A549 (cell line): ENCODE measurements around the gene LOXL4. TPM values are rescaled to one million over a fixed set of nuclear protein-coding genes. Genes with fewer than 3 reads are reported as not detected.

Experiments
- ATAC-seq, 2 experiments: fragments of 200-7000 bp in 1 of 2; fragments of >200 bp in 1 of 2; cut with Nextera tagmentation in 1 of 2; cut with Tn5 transposase in 1 of 2; 3 replicates each; pipeline versions ENCODE4 v1.8.0 to v1.9.1; 2018 to 2020; ENCODE audit warnings: mild to moderate bottlenecking in 1 of 2, moderate library complexity in 1 of 2
- CTCF ChIA-PET: fragments of 300-600 bp; sonication (Branson Sonifier 250); formaldehyde crosslinking; extraction: SDS; loops from one replicate; lab custom pipeline; 2021; ENCODE audit warnings: antibody characterized with exemption, inconsistent platforms; lab: Yijun Ruan, JAX
- POLR2A ChIA-PET: fragments of 350-600 bp; formaldehyde crosslinking; extraction: SDS; loops from one replicate; lab custom pipeline; 2021; ENCODE audit warnings: antibody characterized with exemption, inconsistent platforms; lab: Yijun Ruan, JAX
- DNase-seq, 2 experiments: peaks; one replicate each; pipeline versions ENCODE4 v3.0.0 to v3.0.0-alpha.2; 2011 to 2016; ENCODE audit warnings: low read depth in 1 of 2, low spot score in 1 of 2
- FAIRE-seq: peaks from 2 replicates; lab custom pipeline; 2011; peaks lifted over from hg19 to GRCh38; lab: Jason Lieb, UNC
- H3K27ac ChIP-seq, 2 experiments: fragments of >200 bp; sonication (Bioruptor Twin); formaldehyde crosslinking; 3 replicates each; pipeline ENCODE4 v1.5.1; 2016 to 2017
- H3K4me1 ChIP-seq: fragments of >200 bp; sonication (Bioruptor Twin); formaldehyde crosslinking; 3 replicates; pipeline ENCODE4 v1.6.1; 2016
- H3K4me2 ChIP-seq: fragments of >200 bp; sonication (Bioruptor Twin); formaldehyde crosslinking; 3 replicates; pipeline ENCODE4 v1.6.1; 2016
- H3K4me3 ChIP-seq: fragments of >200 bp; sonication (Bioruptor Twin); formaldehyde crosslinking; 3 replicates; pipeline ENCODE4 v1.5.1; 2016
- H3K9me3 ChIP-seq: fragments of >200 bp; sonication (Bioruptor Twin); formaldehyde crosslinking; 3 replicates; pipeline ENCODE4 v1.6.1; 2016
- ATOH8 ChIP-seq: fragments of 250-450 bp; sonication (Bioruptor Pico); IDR thresholded peaks from 2 replicates; pipeline ENCODE4 v1.5.0; 2020; ENCODE audit warnings: low read depth, mild to moderate bottlenecking, moderate library complexity
- CBX2 ChIP-seq: fragments of 200-600 bp; sonication (generic); IDR thresholded peaks from 2 replicates; pipeline ENCODE4 v1.6.1; 2016; ENCODE audit warnings: low read depth, mild to moderate bottlenecking, borderline replicate concordance
- CBX8 ChIP-seq: fragments of 200-600 bp; sonication (generic); IDR thresholded peaks from 2 replicates; pipeline ENCODE4 v1.6.1; 2016
- CHD4 ChIP-seq: fragments of 200-600 bp; sonication (generic); IDR thresholded peaks from 2 replicates; pipeline ENCODE4 v1.6.1; 2016; ENCODE audit warnings: antibody characterized with exemption, mild to moderate bottlenecking, borderline replicate concordance
- CTCF ChIP-seq: fragments of >200 bp; sonication (Bioruptor Twin); formaldehyde crosslinking; IDR thresholded peaks from 3 replicates; pipeline ENCODE4 v1.5.1; 2016
- EP300 ChIP-seq, 2 experiments: fragments of >200 bp; sonication (Bioruptor Twin); formaldehyde crosslinking; IDR thresholded peaks; 2 replicates in 1 of 2; 3 replicates in 1 of 2; pipeline ENCODE4 v1.6.1; 2016 to 2017
- ESRRA ChIP-seq: fragments of 150-350 bp; IDR thresholded peaks from 2 replicates; pipeline ENCODE4 v1.6.1; 2014; ENCODE audit warnings: mild to moderate bottlenecking, low read length, borderline replicate concordance
- HDAC2 ChIP-seq: fragments of 200-600 bp; sonication (generic); IDR thresholded peaks from 2 replicates; pipeline ENCODE4 v1.6.1; 2016
- HOXA7 ChIP-seq: fragments of 250-450 bp; sonication (Bioruptor Pico); IDR thresholded peaks from 2 replicates; pipeline ENCODE4 v1.5.0; 2020; ENCODE audit warnings: mild to moderate bottlenecking, moderate library complexity
- HOXB13 ChIP-seq: fragments of 250-450 bp; sonication (Bioruptor Pico); IDR thresholded peaks from 2 replicates; pipeline ENCODE4 v1.5.0; 2020; ENCODE audit warnings: low read depth, mild to moderate bottlenecking, moderate library complexity
- MAFK ChIP-seq: fragments of 450-650 bp; IDR thresholded peaks from 2 replicates; pipeline ENCODE4 v1.6.1; 2014; ENCODE audit not compliant: partially characterized antibody
- MAZ ChIP-seq: fragments of 150-350 bp; IDR thresholded peaks from 2 replicates; pipeline ENCODE4 v1.6.1; 2014; ENCODE audit warnings: antibody characterized with exemption, low read depth, low read length, borderline replicate concordance
- NPAS2 ChIP-seq: fragments of 250-450 bp; sonication (Bioruptor Pico); IDR thresholded peaks from 2 replicates; pipeline ENCODE4 v1.8.0; 2022; ENCODE audit warnings: mild to moderate bottlenecking, moderate library complexity, borderline replicate concordance
- PBX3 ChIP-seq: IDR thresholded peaks from 2 replicates; pipeline ENCODE4 v1.6.1; 2012
- RAD21 ChIP-seq, 2 experiments: fragments of >200 bp in 1 of 2; sonication (Bioruptor Twin) in 1 of 2; formaldehyde crosslinking in 1 of 2; IDR thresholded peaks in 1 of 2; conservative IDR thresholded peaks in 1 of 2; 2 replicates in 1 of 2; 3 replicates in 1 of 2; pipeline ENCODE4 v1.6.1; 2012 to 2018; ENCODE audit warnings: inconsistent platforms in 1 of 2
- RFX5 ChIP-seq: fragments of 450-650 bp; IDR thresholded peaks from 2 replicates; pipeline ENCODE4 v1.7.1; 2014; ENCODE audit warnings: antibody characterized with exemption, mild to moderate bottlenecking, moderate library complexity
- RNF2 ChIP-seq: fragments of 200-600 bp; sonication (generic); IDR thresholded peaks from 2 replicates; pipeline ENCODE4 v1.6.1; 2016; ENCODE audit warnings: low read depth, mild to moderate bottlenecking, antibody characterized with exemption, moderate library complexity, borderline replicate concordance
- SREBF2 ChIP-seq: fragments of 450-650 bp; IDR thresholded peaks from 2 replicates; pipeline ENCODE4 v1.6.1; 2014; ENCODE audit warnings: mild to moderate bottlenecking, moderate library complexity
- TFCP2L1 ChIP-seq: fragments of 250-450 bp; sonication (Bioruptor Pico); IDR thresholded peaks from 2 replicates; pipeline ENCODE4 v1.5.0; 2021; ENCODE audit warnings: mild to moderate bottlenecking
- USF2 ChIP-seq: fragments of 450-650 bp; IDR thresholded peaks from 2 replicates; pipeline ENCODE4 v1.6.1; 2014; ENCODE audit warnings: antibody characterized with exemption
- ZC3H11A ChIP-seq: fragments of 450-650 bp; IDR thresholded peaks from 2 replicates; pipeline ENCODE4 v1.6.1; 2014; ENCODE audit warnings: antibody characterized with exemption, mild to moderate bottlenecking
- WGBS: methylation state at CpG from one replicate; pipeline ENCODE4 v1.1.6; 2017; ENCODE audit errors: missing lambda C conversion rate; 5-methylcytosine and 5-hydroxymethylcytosine counted together
- polyA plus RNA-seq, 4 experiments: library from polyadenylated mRNA; depleted of rRNA in 3 of 4; stranded (reverse); fragments of >200 nt; fragmentation: RNase III in 1 of 4; extraction: RNeasy Plus Mini Kit Qiagen cat#74134 plus additional on column Dnase treatment in 1 of 4; gene quantifications; 2 replicates in 3 of 4; 3 replicates in 1 of 4; pipeline ENCODE4 v1.2.3, GENCODE V29; 2011 to 2017

LOXL4 gene
- polyA plus RNA-seq, 2 of the 4 experiments (the other 2 are of a cell fraction), result 1.6 to 2.1 TPM

GRCh38 chr10:98257198-98257597, 10.8 kb downstream of the LOXL4 start:
- CTCF ChIA-PET, result interaction anchor here (1.2 to 2.9 kb wide), 2 partner anchors 9 to 52 kb away, joined by 3 to 10 read pairs; no protein-coding TSS in a partner anchor
- no peak for DNase-seq
- H3K9me3 ChIP-seq, result no peaks in the 10 kb centered on the region
- POLR2A ChIA-PET, result no interaction called here
- peaks cover 6% of the 10 kb centered on the region; the same call in 2 of the 3 replicates for H3K4me1 ChIP-seq
- TF ChIP-seq HDAC2, result no peak
- no peak for TF ChIP-seq MAFK
- no peak for TF ChIP-seq NPAS2 (CRISPR knock-in tag)
- TF ChIP-seq HOXA7 (CRISPR knock-in tag), result no peak
- no peak for TF ChIP-seq EP300 (IDR thresholded peaks at IDR 0.05)
- no peak for TF ChIP-seq ESRRA
- TF ChIP-seq, all 56 proteins: peak for 0
- FAIRE-seq, result no peak
- no peak for ATAC-seq
- Histone ChIP-seq H3K27ac (no peak overlapping the region), H3K4me2 (no peak overlapping the region), H3K4me3 (no peak overlapping the region)
- WGBS, result 76% methylated on average over 7 of the region's 12 CpGs

- TF ChIP-seq CBX8 (no peak), ATOH8 (no peak), ZC3H11A (no peak), NPAS2 (CRISPR knock-in tag) (no peak), RAD21 (conservative IDR thresholded peaks at IDR 0.05 in 1 of 2, IDR thresholded peaks at IDR 0.05 in 1 of 2) (no peak), CBX2 (no peak), MAZ (no peak), USF2 (no peak), HOXB13 (CRISPR knock-in tag) (no peak), PBX3 (no peak), CHD4 (no peak), RNF2 (no peak), RFX5 (no peak), SREBF2 (no peak), CTCF (no peak), TFCP2L1 (CRISPR knock-in tag) (no peak)
Measured at GRCh38 chr10:98256692-98257091, 11.3 kb downstream of the LOXL4 start.

More at GRCh38 chr10:98256692-98257091, 11.3 kb downstream of the LOXL4 start:
- H3K9me3 ChIP-seq, result no peaks in the 10 kb centered on the region
- FAIRE-seq (no peak), DNase-seq (no peak), ATAC-seq (no peak)
- H3K4me1 ChIP-seq, result peaks cover 6% of the 10 kb centered on the region; the same call in 2 of the 3 replicates
- H3K27ac ChIP-seq, result no peak overlapping the region
- no peak overlapping the region for H3K4me2 ChIP-seq
- WGBS, result 86% methylated on average over 9 of the region's 11 CpGs
- H3K4me3 ChIP-seq, result no peak overlapping the region
- CTCF ChIA-PET, result interaction anchor here (1.2 to 2.9 kb wide), 2 partner anchors 10 to 53 kb away, joined by 3 to 10 read pairs; no protein-coding TSS in a partner anchor
- POLR2A ChIA-PET, result no interaction called here
